ENCODE results near the gene CDH23. TPM values are rescaled to one million over a fixed set of nuclear protein-coding genes. Genes with fewer than 3 reads are reported as not detected.

The CDH23 gene
- total and polyA plus RNA-seq, 9 of the 15 experiments (the other 6 are each of a cell fraction or from before 2014, with no cell fraction given) = 0.18 to 1.2 (median 0.47) TPM

DNA sequence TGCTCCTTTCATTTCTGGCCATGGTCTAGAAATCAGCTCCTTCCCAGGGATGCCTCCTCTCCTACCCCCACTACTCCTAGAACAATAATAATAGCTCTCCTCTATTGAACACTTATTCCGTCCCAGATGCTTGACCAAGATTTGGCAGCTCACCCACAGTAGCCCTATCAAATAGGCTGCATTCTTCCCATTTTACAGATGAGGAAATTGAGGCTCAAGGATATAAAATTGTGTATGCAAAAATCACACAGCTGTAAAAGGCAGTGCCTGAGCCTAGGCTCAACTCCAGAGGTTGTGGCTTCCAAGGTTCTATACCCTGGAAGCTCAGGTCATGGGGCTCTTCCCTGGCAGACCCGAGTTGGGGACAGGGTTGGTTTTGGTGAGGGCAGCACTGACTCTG, 240.6 kb downstream of the CDH23 start (continued):
- TF ChIP-seq STAG1 (CRISPR knock-in tag; IDR thresholded peaks at IDR 0.05; ENCODE audit: borderline replicate concordance) (no peak), BCOR (IDR thresholded peaks at IDR 0.05) (peak; percentile 99), SETDB1 (IDR thresholded peaks at IDR 0.05; ENCODE audit: low read length) (no peak), RCOR1 (IDR thresholded peaks at IDR 0.05; ENCODE audit: borderline replicate concordance in 1 of 2, low read depth in 2 of 2, low read length in 2 of 2) (peak in 1 of 2 experiments; percentile 86; a peak in 3 of 4 replicates), ZNF274 (IDR thresholded peaks at IDR 0.05; ENCODE audit: borderline replicate concordance, low read depth, low read length) (no peak), ZNF239 (CRISPR knock-in tag; IDR thresholded peaks at IDR 0.05) (no peak), ZNF76 (CRISPR knock-in tag; IDR thresholded peaks at IDR 0.05; ENCODE audit: borderline replicate concordance) (no peak), ESRRA (IDR thresholded peaks at IDR 0.05; ENCODE audit: borderline replicate concordance, low read depth) (0 out of 2 replicates have a peak, but pooled peaks have one; percentile 12), CHD4 (IDR thresholded peaks at IDR 0.05; ENCODE audit: insufficient read depth, insufficient replicate concordance, low read depth, low read length, poor library complexity, severe bottlenecking) (peak; percentile 27), SREBF2 (CRISPR knock-in tag; IDR thresholded peaks at IDR 0.05) (no peak), POLR2B (IDR thresholded peaks at IDR 0.05; ENCODE audit: low read depth, partially characterized antibody) (no peak), CBX3 (IDR thresholded peaks at IDR 0.05; ENCODE audit: borderline replicate concordance in 1 of 2, low read length in 2 of 2) (peak in 1 of 2 experiments; percentile 83; a peak in 1 of 3 replicates), PHF20 (IDR thresholded peaks at IDR 0.05; ENCODE audit: partially characterized antibody) (peak; percentile 84), HDAC1 (IDR thresholded peaks at IDR 0.05) (peak; percentile 41 to 45; a peak in 2 of 4 replicates), C11orf30 (IDR thresholded peaks at IDR 0.05; ENCODE audit: low read depth) (no peak), NFRKB (IDR thresholded peaks at IDR 0.05; ENCODE audit: low read depth) (no peak; the same call in 1 of the 2 replicates), CBX2 (IDR thresholded peaks at IDR 0.05; ENCODE audit: insufficient read depth, low read length, poor library complexity, severe bottlenecking) (no peak)
- TF ChIP-seq, protein P1, sequence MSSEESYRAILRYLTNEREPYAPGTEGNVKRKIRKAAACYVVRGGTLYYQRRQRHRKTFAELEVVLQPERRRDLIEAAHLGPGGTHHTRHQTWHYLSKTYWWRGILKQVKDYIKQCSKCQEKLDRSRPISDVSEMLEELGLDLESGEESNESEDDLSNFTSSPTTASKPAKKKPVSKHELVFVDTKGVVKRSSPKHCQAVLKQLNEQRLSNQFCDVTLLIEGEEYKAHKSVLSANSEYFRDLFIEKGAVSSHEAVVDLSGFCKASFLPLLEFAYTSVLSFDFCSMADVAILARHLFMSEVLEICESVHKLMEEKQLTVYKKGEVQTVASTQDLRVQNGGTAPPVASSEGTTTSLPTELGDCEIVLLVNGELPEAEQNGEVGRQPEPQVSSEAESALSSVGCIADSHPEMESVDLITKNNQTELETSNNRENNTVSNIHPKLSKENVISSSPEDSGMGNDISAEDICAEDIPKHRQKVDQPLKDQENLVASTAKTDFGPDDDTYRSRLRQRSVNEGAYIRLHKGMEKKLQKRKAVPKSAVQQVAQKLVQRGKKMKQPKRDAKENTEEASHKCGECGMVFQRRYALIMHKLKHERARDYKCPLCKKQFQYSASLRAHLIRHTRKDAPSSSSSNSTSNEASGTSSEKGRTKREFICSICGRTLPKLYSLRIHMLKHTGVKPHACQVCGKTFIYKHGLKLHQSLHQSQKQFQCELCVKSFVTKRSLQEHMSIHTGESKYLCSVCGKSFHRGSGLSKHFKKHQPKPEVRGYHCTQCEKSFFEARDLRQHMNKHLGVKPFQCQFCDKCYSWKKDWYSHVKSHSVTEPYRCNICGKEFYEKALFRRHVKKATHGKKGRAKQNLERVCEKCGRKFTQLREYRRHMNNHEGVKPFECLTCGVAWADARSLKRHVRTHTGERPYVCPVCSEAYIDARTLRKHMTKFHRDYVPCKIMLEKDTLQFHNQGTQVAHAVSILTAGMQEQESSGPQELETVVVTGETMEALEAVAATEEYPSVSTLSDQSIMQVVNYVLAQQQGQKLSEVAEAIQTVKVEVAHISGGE (CRISPR knock-in tag; IDR thresholded peaks at IDR 0.05) = no peak
- TF ChIP-seq, protein P2, sequence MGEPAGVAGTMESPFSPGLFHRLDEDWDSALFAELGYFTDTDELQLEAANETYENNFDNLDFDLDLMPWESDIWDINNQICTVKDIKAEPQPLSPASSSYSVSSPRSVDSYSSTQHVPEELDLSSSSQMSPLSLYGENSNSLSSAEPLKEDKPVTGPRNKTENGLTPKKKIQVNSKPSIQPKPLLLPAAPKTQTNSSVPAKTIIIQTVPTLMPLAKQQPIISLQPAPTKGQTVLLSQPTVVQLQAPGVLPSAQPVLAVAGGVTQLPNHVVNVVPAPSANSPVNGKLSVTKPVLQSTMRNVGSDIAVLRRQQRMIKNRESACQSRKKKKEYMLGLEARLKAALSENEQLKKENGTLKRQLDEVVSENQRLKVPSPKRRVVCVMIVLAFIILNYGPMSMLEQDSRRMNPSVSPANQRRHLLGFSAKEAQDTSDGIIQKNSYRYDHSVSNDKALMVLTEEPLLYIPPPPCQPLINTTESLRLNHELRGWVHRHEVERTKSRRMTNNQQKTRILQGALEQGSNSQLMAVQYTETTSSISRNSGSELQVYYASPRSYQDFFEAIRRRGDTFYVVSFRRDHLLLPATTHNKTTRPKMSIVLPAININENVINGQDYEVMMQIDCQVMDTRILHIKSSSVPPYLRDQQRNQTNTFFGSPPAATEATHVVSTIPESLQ (CRISPR knock-in tag; IDR thresholded peaks at IDR 0.05) = no peak
